Neural progenitor cell (in vitro differentiated cells): ENCODE results near the gene ZP4. TPM values are rescaled to one million over a fixed set of nuclear protein-coding genes. Genes with fewer than 3 reads are reported as not detected.
"Not testable (repeated sequence)": the region's sequence is repeated elsewhere in the genome, so short reads cannot be mapped to it uniquely, and the experiment has no call there.

ENCODE experiments used
- DNase-seq: peaks from one replicate; pipeline ENCODE4 v3.0.0-alpha.2; 2016; ENCODE audit warnings: low spot score
- H2AFZ ChIP-seq: fragments of 200-600 bp; sonication (generic); replicated peaks from 2 replicates; pipeline ENCODE4 v1.6.1; 2016; ENCODE audit warnings: antibody characterized with exemption
- H3F3A ChIP-seq: fragments of 200-600 bp; sonication (generic); 2 replicates; pipeline ENCODE4 v1.6.1; 2016; ENCODE audit warnings: antibody characterized with exemption, low read depth
- H3K27ac ChIP-seq: fragments of 200-600 bp; sonication (generic); 2 replicates; pipeline ENCODE4 v1.5.1; 2016; ENCODE audit warnings: mild to moderate bottlenecking
- H3K27me3 ChIP-seq: fragments of 200-600 bp; sonication (generic); 2 replicates; pipeline ENCODE4 v1.6.1; 2016; ENCODE audit warnings: mild to moderate bottlenecking, moderate library complexity
- H3K36me3 ChIP-seq: fragments of 200-600 bp; sonication (generic); 2 replicates; pipeline ENCODE4 v1.5.1; 2016
- H3K4me1 ChIP-seq: fragments of 200-600 bp; sonication (generic); 2 replicates; pipeline ENCODE4 v1.6.1; 2016; ENCODE audit warnings: mixed run types
- H3K4me2 ChIP-seq: fragments of 200-600 bp; sonication (generic); 2 replicates; pipeline ENCODE4 v1.6.1; 2016
- H3K4me3 ChIP-seq: fragments of 200-600 bp; sonication (generic); 2 replicates; pipeline ENCODE4 v1.5.1; 2016
- H3K79me2 ChIP-seq: fragments of 200-600 bp; sonication (generic); 2 replicates; pipeline ENCODE4 v1.6.1; 2016; ENCODE audit warnings: low read depth
- H3K9ac ChIP-seq: fragments of 200-600 bp; sonication (generic); 2 replicates; pipeline ENCODE4 v1.6.1; 2016
- H3K9me3 ChIP-seq: fragments of 200-600 bp; sonication (generic); 2 replicates; pipeline ENCODE4 v1.5.1; 2016; ENCODE audit warnings: low read depth
- H4K20me1 ChIP-seq: fragments of 200-600 bp; sonication (generic); 2 replicates; pipeline ENCODE4 v1.6.1; 2016; ENCODE audit warnings: low read depth
- H3K27ac Mint-ChIP-seq: 3 replicates; pipeline ENCODE4 v1.8.0; 2021; ENCODE audit warnings: mixed read lengths
- H3K27me3 Mint-ChIP-seq: 2 replicates; pipeline ENCODE4 v1.8.0; 2022; ENCODE audit warnings: low read depth, mild to moderate bottlenecking, inconsistent platforms, moderate library complexity, mixed read lengths; ENCODE audit not compliant: insufficient read depth
- H3K36me3 Mint-ChIP-seq: 3 replicates; pipeline ENCODE4 v1.8.0; 2021; ENCODE audit warnings: mixed read lengths
- H3K4me1 Mint-ChIP-seq: 3 replicates; pipeline ENCODE4 v1.8.0; 2021; ENCODE audit warnings: mixed read lengths
- H3K4me3 Mint-ChIP-seq: 3 replicates; pipeline ENCODE4 v1.8.0; 2021; ENCODE audit warnings: mild to moderate bottlenecking, moderate library complexity, mixed read lengths
- H3K9me3 Mint-ChIP-seq: 3 replicates; pipeline ENCODE4 v1.8.0; 2020; ENCODE audit warnings: mixed read lengths
- EZH2 ChIP-seq: fragments of 200-600 bp; sonication (generic); IDR thresholded peaks from 2 replicates; pipeline ENCODE4 v1.6.1; 2017; ENCODE audit warnings: antibody characterized with exemption, mild to moderate bottlenecking, moderate library complexity
- EZH2phosphoT487 ChIP-seq: fragments of 200-600 bp; sonication (generic); IDR thresholded peaks from 2 replicates; pipeline ENCODE4 v1.6.1; 2017; ENCODE audit warnings: antibody characterized with exemption
- total RNA-seq: library from RNA; depleted of rRNA; stranded (reverse); fragments of >200 nt; gene quantifications from 2 replicates; pipeline ENCODE4 v1.2.3, GENCODE V29; 2015; ENCODE audit warnings: low replicate concordance
- TF ChIP-seq, protein P1 (sequence below): fragments of 200-600 bp; sonication (generic); IDR thresholded peaks from 2 replicates; pipeline ENCODE4 v1.5.1; 2017; ENCODE audit warnings: antibody characterized with exemption, mild to moderate bottlenecking

The ZP4 gene
- total RNA-seq, 1 donor from 2014 or later, result not detected

- Mint-ChIP-seq H3K4me3 (no peak overlapping the region), H3K4me1 (no peaks in the 10 kb centered on the region), H3K9me3 (no peaks in the 10 kb centered on the region), H3K27me3 (no peaks in the 10 kb centered on the region), H3K27ac (no peak overlapping the region), H3K36me3 (no peaks in the 10 kb centered on the region)
- Histone ChIP-seq H3K27ac (no peak overlapping the region), H3K27me3 (no peaks in the 10 kb centered on the region), H2AFZ (no peak overlapping the region), H4K20me1 (no peaks in the 10 kb centered on the region), H3K36me3 (no peaks in the 10 kb centered on the region), H3K4me3 (no peak overlapping the region), H3K4me2 (no peak overlapping the region), H3K9ac (no peak overlapping the region), H3F3A (no peaks in the 10 kb centered on the region), H3K4me1 (no peaks in the 10 kb centered on the region), H3K79me2 (no peaks in the 10 kb centered on the region), H3K9me3 (no peaks in the 10 kb centered on the region)
- DNase-seq, result no peak
- TF ChIP-seq EZH2 (no peak), EZH2phosphoT487 (no peak)
- TF ChIP-seq, protein P1, sequence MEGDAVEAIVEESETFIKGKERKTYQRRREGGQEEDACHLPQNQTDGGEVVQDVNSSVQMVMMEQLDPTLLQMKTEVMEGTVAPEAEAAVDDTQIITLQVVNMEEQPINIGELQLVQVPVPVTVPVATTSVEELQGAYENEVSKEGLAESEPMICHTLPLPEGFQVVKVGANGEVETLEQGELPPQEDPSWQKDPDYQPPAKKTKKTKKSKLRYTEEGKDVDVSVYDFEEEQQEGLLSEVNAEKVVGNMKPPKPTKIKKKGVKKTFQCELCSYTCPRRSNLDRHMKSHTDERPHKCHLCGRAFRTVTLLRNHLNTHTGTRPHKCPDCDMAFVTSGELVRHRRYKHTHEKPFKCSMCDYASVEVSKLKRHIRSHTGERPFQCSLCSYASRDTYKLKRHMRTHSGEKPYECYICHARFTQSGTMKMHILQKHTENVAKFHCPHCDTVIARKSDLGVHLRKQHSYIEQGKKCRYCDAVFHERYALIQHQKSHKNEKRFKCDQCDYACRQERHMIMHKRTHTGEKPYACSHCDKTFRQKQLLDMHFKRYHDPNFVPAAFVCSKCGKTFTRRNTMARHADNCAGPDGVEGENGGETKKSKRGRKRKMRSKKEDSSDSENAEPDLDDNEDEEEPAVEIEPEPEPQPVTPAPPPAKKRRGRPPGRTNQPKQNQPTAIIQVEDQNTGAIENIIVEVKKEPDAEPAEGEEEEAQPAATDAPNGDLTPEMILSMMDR, result no peak
Observed at GRCh38 chr1:237852342-237852741, 38.4 kb downstream of the ZP4 start.

DNA sequence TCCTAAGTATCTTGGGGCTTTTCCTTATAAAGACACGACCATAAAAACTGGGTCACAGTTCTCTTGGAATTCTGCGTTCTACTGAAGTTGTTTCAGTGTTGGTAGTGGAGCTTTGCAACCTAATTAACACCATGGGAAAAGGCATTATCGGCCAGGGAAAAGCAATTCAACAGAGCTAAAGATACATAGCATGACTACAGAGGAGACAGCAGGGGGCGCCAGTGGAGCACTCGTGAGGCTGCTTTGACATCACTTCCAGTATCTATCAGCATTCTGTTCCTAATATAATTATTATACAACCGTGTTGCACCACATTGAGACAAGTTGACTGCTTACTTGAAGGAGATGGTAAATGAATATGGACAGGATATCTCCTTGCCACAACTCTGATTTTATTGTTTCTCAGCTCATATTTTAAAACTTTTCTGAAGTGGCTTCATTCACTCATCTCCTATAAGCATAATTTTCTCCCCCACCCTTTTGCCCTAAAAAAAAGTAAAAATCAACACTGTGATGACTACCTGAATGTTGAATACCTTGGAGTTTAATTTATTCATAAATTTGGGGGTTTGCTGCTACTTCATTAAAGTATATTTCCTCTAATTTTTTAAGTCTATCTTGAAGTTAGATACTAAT is 39.4 kb downstream of the ZP4 start:
- Histone ChIP-seq H4K20me1 (no peaks in the 10 kb centered on the region), H3K4me3 (no peak overlapping the region), H3K4me2 (no peak overlapping the region), H3K27ac (no peak overlapping the region), H3K9me3 (no peaks in the 10 kb centered on the region), H3K36me3 (no peaks in the 10 kb centered on the region), H2AFZ (no peak overlapping the region), H3K79me2 (no peaks in the 10 kb centered on the region), H3K9ac (no peak overlapping the region), H3K27me3 (no peaks in the 10 kb centered on the region), H3F3A (no peaks in the 10 kb centered on the region), H3K4me1 (no peaks in the 10 kb centered on the region)
- H3K27me3 Mint-ChIP-seq, result no peaks in the 10 kb centered on the region
- TF ChIP-seq, protein P1, result peak; percentile 97
- no peak for TF ChIP-seq EZH2
- TF ChIP-seq EZH2phosphoT487, result no peak
- no peak overlapping the region for H3K27ac Mint-ChIP-seq
- H3K36me3 Mint-ChIP-seq, result no peaks in the 10 kb centered on the region
- no peak overlapping the region for H3K4me3 Mint-ChIP-seq
- peak; percentile 85 for DNase-seq
- no peaks in the 10 kb centered on the region for H3K4me1 Mint-ChIP-seq
- peaks cover 3% of the 10 kb centered on the region for H3K9me3 Mint-ChIP-seq

DNA sequence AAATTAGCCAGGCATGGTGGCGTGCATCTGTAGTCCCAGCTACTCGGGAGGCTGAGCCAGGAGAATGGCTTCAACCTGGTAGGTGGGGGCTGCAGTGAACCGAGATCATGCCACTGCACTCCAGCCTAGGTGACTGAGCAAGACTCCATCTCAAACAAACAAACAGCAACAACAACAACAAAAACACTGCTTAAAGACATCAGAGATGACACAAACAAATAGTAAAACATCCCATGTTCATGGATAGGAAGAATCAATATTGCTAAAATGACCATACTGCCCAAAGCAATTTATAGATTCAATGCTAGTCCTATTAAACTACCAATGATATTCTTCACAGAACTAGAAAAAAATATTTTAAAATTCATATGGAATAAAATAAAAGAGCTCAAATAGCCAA is 47.2 kb downstream of the ZP4 start:
- not testable (repeated sequence) for H3K36me3 Mint-ChIP-seq, H3K9ac ChIP-seq, H3K9me3 ChIP-seq, H3K4me2 ChIP-seq, H3K36me3 ChIP-seq, H3K79me2 ChIP-seq, H3K27me3 ChIP-seq, H3K4me1 Mint-ChIP-seq, H3K27me3 Mint-ChIP-seq, H3K27ac Mint-ChIP-seq, H3K27ac ChIP-seq, DNase-seq, H3K9me3 Mint-ChIP-seq, H2AFZ ChIP-seq, H4K20me1 ChIP-seq, H3F3A ChIP-seq, H3K4me1 ChIP-seq, H3K4me3 ChIP-seq, H3K4me3 Mint-ChIP-seq

- Histone ChIP-seq H3K9me3 (no peaks in the 10 kb centered on the region), H3K4me2 (no peak overlapping the region), H3K36me3 (no peaks in the 10 kb centered on the region), H3K27ac (no peak overlapping the region), H4K20me1 (no peaks in the 10 kb centered on the region), H3K9ac (no peak overlapping the region), H2AFZ (no peak overlapping the region), H3F3A (no peaks in the 10 kb centered on the region), H3K4me1 (no peaks in the 10 kb centered on the region), H3K27me3 (no peaks in the 10 kb centered on the region), H3K4me3 (no peak overlapping the region), H3K79me2 (no peaks in the 10 kb centered on the region)
- no peaks in the 10 kb centered on the region for H3K36me3 Mint-ChIP-seq
- no peak for TF ChIP-seq EZH2phosphoT487
- TF ChIP-seq, protein P1, result no peak
- TF ChIP-seq EZH2, result no peak
- no peak overlapping the region for H3K4me3 Mint-ChIP-seq
- DNase-seq, result no peak
- H3K27ac Mint-ChIP-seq, result no peak overlapping the region
- H3K27me3 Mint-ChIP-seq, result peaks cover 4% of the 10 kb centered on the region
- H3K4me1 Mint-ChIP-seq, result no peaks in the 10 kb centered on the region
- H3K9me3 Mint-ChIP-seq, result peaks cover 5% of the 10 kb centered on the region
Observed at GRCh38 chr1:237841485-237841884, 49.2 kb downstream of the ZP4 start.
